ENCODE measurements around the gene FCHSD1. TPM values are rescaled to one million over a fixed set of nuclear protein-coding genes. Genes with fewer than 3 reads are reported as not detected.

FCHSD1 gene
- total RNA-seq, 4 donors from 2014 or later = 15.2 to 28.3 (median 22.7) TPM

- Histone ChIP-seq H3K9me3 (no peaks in the 10 kb centered on the region), H3K4me1 (peaks cover 5 to 9% of the 10 kb centered on the region in 2 donors), H3K36me3 (no peaks in the 10 kb centered on the region), H3K27ac (no peak overlapping the region), H3K4me3 (replicated peaks in 1 of 3) (no peak overlapping the region), H3K27me3 (no peaks in the 10 kb centered on the region)
- intact Hi-C loops (cut with DNase I) = no loop called here
- no peak for DNase-seq
- WGBS, 2 donors = 77 to 82% methylated on average over 3 of the region's 3 CpGs
- no peak for TF ChIP-seq CTCF (IDR thresholded peaks at IDR 0.05)
- TF ChIP-seq POLR2A (IDR thresholded peaks at IDR 0.05) = no peak
Observed at GRCh38 chr5:141686648-141687416, 35.6 kb upstream of the FCHSD1 start.

DNA sequence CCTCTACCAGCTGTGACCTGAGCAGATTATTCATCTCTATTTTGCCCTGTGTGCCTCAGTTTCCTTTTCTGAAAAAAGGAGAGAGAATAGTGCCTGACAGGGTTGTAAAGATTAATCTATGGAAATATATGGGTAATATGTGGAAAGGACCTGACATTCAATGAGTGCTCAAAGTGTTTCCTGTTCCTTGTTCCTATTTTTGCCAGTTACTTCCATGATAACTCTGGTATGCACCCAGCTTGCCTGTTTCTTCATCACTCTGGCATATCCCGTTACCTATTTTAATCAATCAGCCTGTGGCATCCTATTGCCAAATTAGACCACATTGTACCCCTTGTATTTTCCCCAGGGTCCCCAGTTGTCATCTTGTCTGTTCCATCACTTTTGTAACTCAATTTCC lies 34.4 kb upstream of the FCHSD1 start:
- no peak for TF ChIP-seq CTCF (IDR thresholded peaks at IDR 0.05)
- TF ChIP-seq POLR2A (IDR thresholded peaks at IDR 0.05) = no peak
- H3K27ac ChIP-seq = no peak overlapping the region
- DNase-seq = no peak
- intact Hi-C loops (cut with DNase I) = no loop called here
- WGBS, 2 donors = 83 to 98% methylated on average over 1 of the region's 1 CpG
- H3K27me3 ChIP-seq = no peaks in the 10 kb centered on the region
- no peaks in the 10 kb centered on the region for H3K36me3 ChIP-seq
- H3K4me1 ChIP-seq = peaks cover 8 to 18% of the 10 kb centered on the region in 2 donors
- no peaks in the 10 kb centered on the region for H3K9me3 ChIP-seq
- H3K4me3 ChIP-seq (replicated peaks in 1 of 3) = no peak overlapping the region

DNA sequence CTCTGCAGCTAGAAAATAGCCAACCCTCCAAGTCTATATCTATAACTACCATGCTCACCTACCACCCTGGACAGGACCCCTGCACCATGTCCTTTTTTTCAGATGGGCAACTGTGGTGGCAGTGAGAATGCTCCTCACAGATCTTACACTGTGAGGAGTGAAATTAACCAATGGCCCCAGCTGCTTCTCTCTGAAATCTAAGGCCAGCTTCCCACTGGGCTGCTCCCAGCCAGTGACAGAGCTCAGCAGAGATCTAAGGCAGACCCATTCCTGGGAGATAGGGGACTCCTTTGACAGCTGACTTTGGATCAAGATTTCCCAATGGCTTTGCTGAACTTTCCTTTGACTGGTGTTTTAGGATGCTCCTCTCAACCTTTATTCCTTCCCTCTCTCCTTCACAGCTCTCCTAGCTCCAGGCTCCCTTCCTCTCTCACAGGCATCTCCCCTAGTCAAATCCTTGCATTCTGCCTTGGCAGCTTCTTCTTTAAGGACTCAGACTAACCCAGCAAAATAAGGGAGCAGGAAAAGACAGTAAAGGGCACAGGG lies 32.5 kb upstream of the FCHSD1 start:
- no peak overlapping the region for H3K27ac ChIP-seq
- H3K36me3 ChIP-seq = no peaks in the 10 kb centered on the region
- no peak overlapping the region for H3K4me3 ChIP-seq (replicated peaks in 1 of 3)
- TF ChIP-seq POLR2A (IDR thresholded peaks at IDR 0.05) (no peak), CTCF (IDR thresholded peaks at IDR 0.05) (no peak)
- intact Hi-C loops (cut with DNase I) = no loop called here
- no peaks in the 10 kb centered on the region for H3K9me3 ChIP-seq
- no peaks in the 10 kb centered on the region for H3K27me3 ChIP-seq
- H3K4me1 ChIP-seq = peaks cover 8 to 18% of the 10 kb centered on the region in 2 donors
- DNase-seq = no peak

DNA sequence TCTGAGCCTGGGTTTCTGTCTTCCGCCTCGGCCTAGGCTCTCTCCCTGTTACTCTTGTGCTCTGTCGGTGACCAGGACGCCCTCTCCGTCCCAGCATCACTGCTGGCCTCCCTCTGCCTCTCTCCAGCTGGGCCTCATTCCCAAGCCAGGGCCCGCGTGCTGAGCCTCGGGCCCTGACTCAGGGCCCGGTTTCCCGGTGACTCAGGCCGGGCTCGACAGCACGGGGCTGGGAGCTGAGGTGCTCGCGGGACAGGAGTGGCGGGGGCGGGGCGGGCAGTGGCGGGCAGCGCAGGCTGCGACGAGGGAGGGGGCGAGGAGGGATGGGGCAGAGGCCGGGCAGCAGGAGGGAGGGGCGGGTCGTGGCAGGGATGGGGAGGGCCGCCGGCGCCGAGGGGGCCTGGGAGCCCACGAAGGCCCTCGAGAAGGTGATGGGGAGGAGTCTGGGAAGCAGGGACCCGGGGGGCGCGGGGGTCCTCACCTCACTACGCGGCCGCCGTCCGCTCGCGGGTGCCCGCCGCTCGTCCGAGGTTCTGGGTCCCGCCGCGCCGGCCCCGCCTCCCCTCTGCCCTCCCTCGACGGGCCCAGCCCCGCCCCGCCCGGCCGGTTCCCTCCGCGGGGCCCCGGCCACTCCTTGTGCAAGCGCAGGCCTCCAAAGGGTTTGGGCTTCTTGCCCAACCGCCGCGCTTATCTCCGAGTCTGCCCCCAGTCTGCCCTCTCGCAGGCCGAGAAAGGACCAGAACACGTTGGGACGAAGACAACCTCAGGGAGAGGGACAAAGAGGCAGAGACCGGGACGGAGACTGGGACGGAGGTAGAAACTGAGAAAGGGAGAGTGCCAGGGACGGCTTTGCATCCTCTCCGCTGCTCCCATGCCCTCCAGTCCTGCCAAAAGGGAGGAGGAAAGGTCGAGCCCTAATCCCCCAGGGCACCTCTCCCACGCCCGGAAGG lies 30.8 kb upstream of the FCHSD1 start, which contains the start of gene ARAP3:
Gene ARAP3, minus strand, starts transcription at position 536 of the 947 bp plus-strand sequence. CDS start 1,744 bp downstream, outside the sequence.
- Histone ChIP-seq H3K9me3 (no peaks in the 10 kb centered on the region), H3K36me3 (no peaks in the 10 kb centered on the region), H3K27me3 (no peaks in the 10 kb centered on the region), H3K27ac (peak within 1 kb of the TSS; percentile 48 to 70 (median 63)), H3K4me3 (replicated peaks in 1 of 3) (peak within 1 kb of the TSS in 1 of 3 donors; percentile 35), H3K4me1 (peaks cover 8 to 18% of the 10 kb centered on the region in 2 donors)
- TF ChIP-seq POLR2A (IDR thresholded peaks at IDR 0.05) (no peak), CTCF (IDR thresholded peaks at IDR 0.05) (no peak)
- 9 to 16% methylated on average over 24 to 46 of the region's 77 CpGs for WGBS, 2 donors
- intact Hi-C loops (cut with DNase I) = no loop called here
- peak; percentile 79 to 85 for DNase-seq

Data from thyroid gland (tissue), 4 donors.